ENCODE measurements around the gene VIL1.

DNA sequence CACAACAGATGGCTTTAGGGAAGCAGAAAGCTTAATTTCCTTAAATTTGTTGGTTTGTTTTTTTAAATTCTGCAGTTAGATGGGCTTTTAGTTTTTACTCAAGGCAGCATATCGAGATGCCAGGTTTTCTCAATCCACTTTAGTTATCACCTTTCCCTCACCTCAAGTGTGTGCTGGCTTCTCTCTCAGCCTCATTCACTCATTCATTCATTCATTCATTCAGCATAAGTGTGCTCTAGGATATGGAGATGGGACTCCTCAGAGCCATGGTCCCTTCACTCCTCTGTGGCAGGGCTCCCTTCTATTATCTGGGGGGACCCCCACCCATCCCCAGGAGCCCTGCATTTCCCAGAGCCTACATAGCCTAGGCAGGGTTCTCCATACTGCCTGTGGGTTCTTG is 19.0 kb downstream of the VIL1 start:
- TF ChIP-seq, protein P1, sequence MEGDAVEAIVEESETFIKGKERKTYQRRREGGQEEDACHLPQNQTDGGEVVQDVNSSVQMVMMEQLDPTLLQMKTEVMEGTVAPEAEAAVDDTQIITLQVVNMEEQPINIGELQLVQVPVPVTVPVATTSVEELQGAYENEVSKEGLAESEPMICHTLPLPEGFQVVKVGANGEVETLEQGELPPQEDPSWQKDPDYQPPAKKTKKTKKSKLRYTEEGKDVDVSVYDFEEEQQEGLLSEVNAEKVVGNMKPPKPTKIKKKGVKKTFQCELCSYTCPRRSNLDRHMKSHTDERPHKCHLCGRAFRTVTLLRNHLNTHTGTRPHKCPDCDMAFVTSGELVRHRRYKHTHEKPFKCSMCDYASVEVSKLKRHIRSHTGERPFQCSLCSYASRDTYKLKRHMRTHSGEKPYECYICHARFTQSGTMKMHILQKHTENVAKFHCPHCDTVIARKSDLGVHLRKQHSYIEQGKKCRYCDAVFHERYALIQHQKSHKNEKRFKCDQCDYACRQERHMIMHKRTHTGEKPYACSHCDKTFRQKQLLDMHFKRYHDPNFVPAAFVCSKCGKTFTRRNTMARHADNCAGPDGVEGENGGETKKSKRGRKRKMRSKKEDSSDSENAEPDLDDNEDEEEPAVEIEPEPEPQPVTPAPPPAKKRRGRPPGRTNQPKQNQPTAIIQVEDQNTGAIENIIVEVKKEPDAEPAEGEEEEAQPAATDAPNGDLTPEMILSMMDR (IDR thresholded peaks at IDR 0.05): no peak
- TF ChIP-seq ZNF263 (CRISPR knock-in tag; IDR thresholded peaks at IDR 0.05; ENCODE audit: low read depth) (no peak), TEAD4 (CRISPR knock-in tag; IDR thresholded peaks at IDR 0.05) (no peak)
